Epithelial cell of proximal tubule (primary cell): Measurements from ENCODE around the gene CRNN. TPM values are rescaled to one million over a fixed set of nuclear protein-coding genes. Genes with fewer than 3 reads are reported as not detected.
A peak's percentile ranks its signal among the peaks of the same experiment; 100 is the strongest.

Experiments
- DNase-seq: peaks from one replicate; pipeline ENCODE4 v3.0.0-alpha.2; 2011; ENCODE audit warnings: low read depth
- H3K4me3 ChIP-seq: 2 replicates; pipeline ENCODE4 v1.5.1; 2011; ENCODE audit warnings: low read depth, mild to moderate bottlenecking, low read length
- CTCF ChIP-seq: conservative IDR thresholded peaks from 2 replicates; pipeline ENCODE4 v1.5.1; 2012; ENCODE audit warnings: low read depth, mild to moderate bottlenecking, low read length
- total RNA-seq: library from RNA; depleted of rRNA; stranded (reverse); fragments of >200 nt; gene quantifications from 2 replicates; pipeline ENCODE4 v1.2.3, GENCODE V29; 2015

The CRNN gene
- total RNA-seq, 1 donor from 2014 or later = not detected

- no peak for TF ChIP-seq CTCF
- no peak for DNase-seq
- H3K4me3 ChIP-seq = no peak overlapping the region
These were observed 43.5 kb upstream of the CRNN start for GRCh38 chr1:152457561-152457960.

- no peak for TF ChIP-seq CTCF
- no peak for DNase-seq
- H3K4me3 ChIP-seq = no peak overlapping the region
These were observed 43.0 kb upstream of the CRNN start for GRCh38 chr1:152457071-152457470.

GRCh38 chr1:152451254-152451653 lies 37.2 kb upstream of the CRNN start:
- no peak for DNase-seq
- H3K4me3 ChIP-seq = no peak overlapping the region
- peak; percentile 60 for TF ChIP-seq CTCF

GRCh38 chr1:152449661-152450060 lies 35.6 kb upstream of the CRNN start:
- DNase-seq = no peak
- TF ChIP-seq CTCF = no peak
- H3K4me3 ChIP-seq = no peak overlapping the region

GRCh38 chr1:152448496-152448895 lies 34.4 kb upstream of the CRNN start:
- TF ChIP-seq CTCF = no peak
- no peak overlapping the region for H3K4me3 ChIP-seq
- DNase-seq = no peak

GRCh38 chr1:152448095-152448494 lies 34.0 kb upstream of the CRNN start:
- DNase-seq = no peak
- no peak for TF ChIP-seq CTCF
- H3K4me3 ChIP-seq = no peak overlapping the region

GRCh38 chr1:152447484-152447883 lies 33.4 kb upstream of the CRNN start:
- H3K4me3 ChIP-seq = no peak overlapping the region
- no peak for DNase-seq
- TF ChIP-seq CTCF = no peak
